ENCODE results near the gene FNDC3B. TPM values are rescaled to one million over a fixed set of nuclear protein-coding genes. Genes with fewer than 3 reads are reported as not detected.
A peak's percentile ranks its signal among the peaks of the same experiment; 100 is the strongest.

FNDC3B gene
- total and polyA plus RNA-seq, 7 donors = 16.2 to 93.9 (median 50.3) TPM

DNA sequence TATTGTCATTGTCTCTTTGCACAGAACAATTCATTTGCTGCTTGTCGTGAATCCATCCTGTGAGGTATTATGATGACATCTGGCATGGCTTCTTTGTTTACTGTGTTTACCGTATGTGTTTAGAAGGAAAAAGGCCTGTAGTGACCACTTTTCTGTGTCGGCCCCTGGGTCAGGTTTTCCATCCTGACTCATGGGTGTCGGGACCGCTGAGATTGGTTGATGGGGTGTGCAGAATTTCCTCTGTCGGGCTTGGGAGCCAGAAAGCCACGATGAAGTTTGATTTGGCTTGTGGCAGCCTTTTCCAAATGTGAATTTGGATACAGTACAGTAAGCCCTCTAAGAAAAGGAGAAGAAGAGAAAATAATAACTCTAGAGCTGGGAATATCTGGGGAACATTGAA is 113.5 kb downstream of the FNDC3B start:
- Histone ChIP-seq H3K27me3 (no peaks in the 10 kb centered on the region), H3K4me3 (no peak overlapping the region), H3K9me3 (no peaks in the 10 kb centered on the region), H3K36me3 (no peaks in the 10 kb centered on the region), H3K4me1 (peaks cover 2 to 71% (median 52%) of the 10 kb centered on the region in 4 donors), H3K27ac (peak overlapping the region; percentile 80 to 90 (median 84))
- WGBS, 2 donors = 57 to 63% methylated on average over 7 of the region's 7 CpGs
- no peak for DNase-seq
- TF ChIP-seq POLR2AphosphoS5 (IDR thresholded peaks at IDR 0.05) (no peak), EP300 (IDR thresholded peaks at IDR 0.05) (no peak)
- intact Hi-C loops (cut with DNase I) = loop anchor here (1.0 kb wide), 1 partner anchor 27 kb away; no protein-coding TSS in a partner anchor

DNA sequence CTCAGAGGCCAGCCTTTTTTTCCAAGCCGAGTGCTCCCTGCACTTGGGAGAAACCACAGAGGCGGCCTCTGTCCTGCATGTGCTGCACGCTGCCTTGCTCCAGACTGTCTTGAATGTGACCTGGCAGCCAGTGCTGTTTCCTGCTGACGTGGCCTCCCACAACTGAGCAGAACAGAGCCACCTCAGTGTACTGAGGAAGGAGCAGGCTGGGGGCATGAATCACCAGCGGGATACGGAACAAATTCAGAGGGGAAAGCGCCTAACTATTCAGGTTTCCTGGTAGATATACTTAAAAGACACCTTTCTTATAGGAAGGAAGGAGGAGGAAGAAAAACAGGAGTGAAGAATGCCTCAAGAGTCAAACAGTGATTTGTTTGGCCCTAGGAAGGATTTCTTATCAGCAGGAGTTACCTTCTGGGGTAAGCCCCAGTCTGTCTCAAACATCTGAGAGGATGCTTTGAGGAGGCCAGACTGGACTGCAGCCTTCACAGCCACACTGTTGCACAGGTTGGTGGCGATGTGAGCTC is 114.0 kb downstream of the FNDC3B start:
- Histone ChIP-seq H3K27ac (peak overlapping the region; percentile 80 to 90 (median 84)), H3K27me3 (no peaks in the 10 kb centered on the region), H3K36me3 (no peaks in the 10 kb centered on the region), H3K4me1 (peaks cover 2 to 68% (median 52%) of the 10 kb centered on the region in 4 donors), H3K9me3 (no peaks in the 10 kb centered on the region), H3K4me3 (no peak overlapping the region)
- peak; percentile 98 for DNase-seq
- TF ChIP-seq POLR2A (IDR thresholded peaks at IDR 0.05) (peak; percentile 18 to 24), POLR2AphosphoS5 (IDR thresholded peaks at IDR 0.05) (peak; percentile 74 to 95 (median 82)), EP300 (IDR thresholded peaks at IDR 0.05) (peak in 2 of 4 donors; percentile 13 to 38)
- TF ChIP-seq, protein P1, sequence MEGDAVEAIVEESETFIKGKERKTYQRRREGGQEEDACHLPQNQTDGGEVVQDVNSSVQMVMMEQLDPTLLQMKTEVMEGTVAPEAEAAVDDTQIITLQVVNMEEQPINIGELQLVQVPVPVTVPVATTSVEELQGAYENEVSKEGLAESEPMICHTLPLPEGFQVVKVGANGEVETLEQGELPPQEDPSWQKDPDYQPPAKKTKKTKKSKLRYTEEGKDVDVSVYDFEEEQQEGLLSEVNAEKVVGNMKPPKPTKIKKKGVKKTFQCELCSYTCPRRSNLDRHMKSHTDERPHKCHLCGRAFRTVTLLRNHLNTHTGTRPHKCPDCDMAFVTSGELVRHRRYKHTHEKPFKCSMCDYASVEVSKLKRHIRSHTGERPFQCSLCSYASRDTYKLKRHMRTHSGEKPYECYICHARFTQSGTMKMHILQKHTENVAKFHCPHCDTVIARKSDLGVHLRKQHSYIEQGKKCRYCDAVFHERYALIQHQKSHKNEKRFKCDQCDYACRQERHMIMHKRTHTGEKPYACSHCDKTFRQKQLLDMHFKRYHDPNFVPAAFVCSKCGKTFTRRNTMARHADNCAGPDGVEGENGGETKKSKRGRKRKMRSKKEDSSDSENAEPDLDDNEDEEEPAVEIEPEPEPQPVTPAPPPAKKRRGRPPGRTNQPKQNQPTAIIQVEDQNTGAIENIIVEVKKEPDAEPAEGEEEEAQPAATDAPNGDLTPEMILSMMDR (IDR thresholded peaks at IDR 0.05) = no peak
- WGBS, 2 donors = 22 to 25% methylated on average over 8 of the region's 8 CpGs
- intact Hi-C loops (cut with DNase I) = loop anchor here (1.0 kb wide), 1 partner anchor 27 kb away; no protein-coding TSS in a partner anchor

DNA sequence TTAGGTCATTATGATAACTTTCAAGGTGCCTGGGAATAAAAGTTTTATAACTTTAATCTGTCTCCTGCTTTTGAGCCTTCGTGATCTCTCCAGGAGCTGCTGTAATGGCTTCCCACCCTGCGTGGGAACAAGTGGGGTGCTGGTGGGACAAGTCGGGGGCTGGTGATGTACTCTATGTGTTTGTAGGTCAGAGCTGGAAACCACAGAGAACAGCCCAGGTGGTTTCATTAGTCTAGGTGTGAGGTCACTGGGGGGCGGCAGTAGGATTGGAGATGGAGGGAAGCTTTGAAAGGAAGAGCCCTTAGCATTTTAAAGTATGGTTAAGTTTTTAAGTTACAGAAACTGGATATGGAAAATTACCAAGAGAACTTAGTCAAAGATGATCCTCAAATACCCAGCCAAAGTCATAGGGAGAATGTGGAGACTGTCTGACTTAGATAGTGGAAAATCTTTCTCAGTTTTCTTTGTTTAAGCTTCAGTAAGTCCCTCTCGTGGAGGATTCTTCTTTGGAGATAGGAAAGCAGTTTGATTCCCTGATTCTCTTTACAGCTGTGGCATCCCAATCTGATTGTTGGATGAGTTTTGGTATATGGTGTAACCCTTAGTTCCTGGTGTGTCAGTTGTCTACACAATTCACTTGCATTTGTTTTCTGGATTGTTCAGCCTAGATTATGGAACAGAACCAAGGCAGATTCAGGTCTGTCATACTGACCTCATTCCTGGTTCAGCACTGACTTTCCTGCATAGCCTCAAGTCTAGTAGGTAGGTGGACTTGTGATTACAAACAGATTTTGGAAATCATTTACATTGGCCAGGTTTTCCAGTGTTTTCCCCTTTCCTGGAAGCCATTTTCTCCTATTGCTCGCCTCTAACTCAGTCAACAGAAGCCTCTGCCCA is 115.6 kb downstream of the FNDC3B start:
- no peak for DNase-seq
- Histone ChIP-seq H3K36me3 (no peaks in the 10 kb centered on the region), H3K27ac (peak overlapping the region; percentile 14 to 90 (median 84)), H3K4me3 (no peak overlapping the region), H3K9me3 (no peaks in the 10 kb centered on the region), H3K27me3 (no peaks in the 10 kb centered on the region), H3K4me1 (peaks cover 2 to 67% (median 55%) of the 10 kb centered on the region in 4 donors)
- no peak for TF ChIP-seq POLR2AphosphoS5 (IDR thresholded peaks at IDR 0.05)
- TF ChIP-seq POLR2A (IDR thresholded peaks at IDR 0.05) = no peak
- TF ChIP-seq, protein P1 (IDR thresholded peaks at IDR 0.05) = no peak
- no peak for TF ChIP-seq EP300 (IDR thresholded peaks at IDR 0.05)
- intact Hi-C loops (cut with DNase I) = no loop called here
- WGBS, 2 donors = 87 to 90% methylated on average over 6 of the region's 6 CpGs

DNA sequence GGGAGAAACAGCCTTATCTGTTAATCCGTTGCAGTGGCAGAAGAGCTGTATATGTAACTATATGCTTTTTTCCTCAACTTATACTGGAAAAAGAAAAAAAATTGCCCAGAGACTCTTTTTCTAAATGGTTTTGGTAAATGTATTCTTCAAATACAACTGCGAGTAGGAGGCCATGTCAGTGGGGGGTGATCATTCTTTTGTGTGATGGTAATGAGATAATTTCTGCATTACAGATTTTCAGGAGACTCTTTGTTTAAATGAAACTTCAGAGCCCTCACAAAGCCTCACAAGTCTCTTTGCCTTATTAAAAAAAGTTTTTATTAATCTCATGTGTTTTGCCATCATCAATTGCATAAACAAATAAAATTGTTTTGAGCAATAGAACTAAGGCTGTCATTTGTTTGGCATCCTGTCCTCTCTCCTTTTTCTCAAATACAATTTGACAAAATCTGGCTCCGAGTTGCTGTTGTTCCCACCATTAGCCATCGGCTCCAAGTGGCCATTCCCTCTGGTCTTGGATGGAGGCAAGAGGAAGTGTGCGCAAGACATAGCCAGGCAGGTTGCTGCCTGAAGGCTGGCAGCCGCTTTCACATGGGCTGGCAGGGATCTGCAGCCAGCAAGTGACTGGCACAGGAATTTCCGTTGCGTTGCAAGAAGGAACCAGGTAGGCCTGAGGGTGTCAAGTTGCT is 116.7 kb downstream of the FNDC3B start:
- H3K4me1 ChIP-seq = peaks cover 2 to 72% (median 59%) of the 10 kb centered on the region in 4 donors
- H3K4me3 ChIP-seq = no peak overlapping the region
- 92 to 97% methylated on average over 8 of the region's 8 CpGs for WGBS, 2 donors
- intact Hi-C loops (cut with DNase I) = no loop called here
- H3K27me3 ChIP-seq = no peaks in the 10 kb centered on the region
- H3K36me3 ChIP-seq = no peaks in the 10 kb centered on the region
- H3K9me3 ChIP-seq = no peaks in the 10 kb centered on the region
- DNase-seq = no peak
- peak overlapping the region in 3 of 4 donors; percentile 14 to 90 (median 84) for H3K27ac ChIP-seq
- TF ChIP-seq, protein P1 (IDR thresholded peaks at IDR 0.05) = no peak
- no peak for TF ChIP-seq EP300 (IDR thresholded peaks at IDR 0.05)
- no peak for TF ChIP-seq POLR2A (IDR thresholded peaks at IDR 0.05)
- TF ChIP-seq POLR2AphosphoS5 (IDR thresholded peaks at IDR 0.05) = no peak

DNA sequence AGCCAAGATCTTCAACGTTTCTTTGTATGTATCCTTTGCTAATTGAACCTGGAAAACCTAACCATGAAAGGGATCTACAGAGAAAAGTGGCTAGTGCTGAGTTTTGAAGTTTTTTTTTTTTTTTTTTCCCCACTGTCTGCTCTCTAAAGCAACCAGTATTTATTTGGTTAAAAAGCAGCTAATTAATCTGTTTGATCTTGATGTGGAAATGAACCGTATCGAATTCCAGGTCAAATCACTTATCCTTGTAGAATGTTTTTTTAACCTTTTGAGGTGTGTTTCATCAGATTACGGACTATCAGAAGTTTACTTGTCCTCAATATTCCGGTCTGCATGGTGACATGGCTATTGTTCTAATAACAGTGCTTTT is 117.2 kb downstream of the FNDC3B start:
- Histone ChIP-seq H3K9me3 (no peaks in the 10 kb centered on the region), H3K27ac (peak overlapping the region in 2 of 4 donors; percentile 84 to 90), H3K36me3 (no peaks in the 10 kb centered on the region), H3K4me3 (no peak overlapping the region), H3K4me1 (peaks cover 2 to 70% (median 55%) of the 10 kb centered on the region in 4 donors), H3K27me3 (no peaks in the 10 kb centered on the region)
- DNase-seq = no peak
- TF ChIP-seq POLR2A (IDR thresholded peaks at IDR 0.05) = no peak
- TF ChIP-seq EP300 (IDR thresholded peaks at IDR 0.05) = no peak
- TF ChIP-seq POLR2AphosphoS5 (IDR thresholded peaks at IDR 0.05) = no peak
- TF ChIP-seq, protein P1 (IDR thresholded peaks at IDR 0.05) = no peak
- 71 to 78% methylated on average over 5 of the region's 5 CpGs for WGBS, 2 donors
- intact Hi-C loops (cut with DNase I) = no loop called here
